Loucy (cell line): ENCODE measurements around the gene IL16.

Source experiments
- H2AFZ ChIP-seq: fragments of 200-600 bp; sonication (generic); 2 replicates; pipeline ENCODE4 v1.6.0; 2016; ENCODE audit warnings: antibody characterized with exemption, mild to moderate bottlenecking, low read length, moderate library complexity
- H3F3A ChIP-seq: fragments of 200-600 bp; 2 replicates; pipeline ENCODE4 v1.6.0; 2016; ENCODE audit warnings: antibody characterized with exemption, low read depth, mild to moderate bottlenecking
- H3K27me3 ChIP-seq: fragments of 200-600 bp; sonication (generic); 2 replicates; pipeline ENCODE4 v1.6.1; 2014; ENCODE audit warnings: low read length, mild to moderate bottlenecking; ENCODE audit not compliant: insufficient read depth, poor library complexity, severe bottlenecking
- H3K36me3 ChIP-seq: fragments of 200-600 bp; sonication (generic); 2 replicates; pipeline ENCODE4 v1.6.1; 2016; ENCODE audit warnings: low read length; ENCODE audit not compliant: insufficient read depth
- H3K4me1 ChIP-seq: fragments of 200-600 bp; sonication (generic); 2 replicates; pipeline ENCODE4 v1.5.1; 2014; ENCODE audit warnings: low read length, mild to moderate bottlenecking; ENCODE audit not compliant: insufficient read depth, poor library complexity, severe bottlenecking
- H3K4me2 ChIP-seq: fragments of 200-600 bp; sonication (generic); 2 replicates; pipeline ENCODE4 v1.6.0; 2014; ENCODE audit warnings: antibody characterized with exemption, low read length, low read depth, mild to moderate bottlenecking; ENCODE audit not compliant: poor library complexity, severe bottlenecking
- H3K4me3 ChIP-seq: fragments of 200-600 bp; sonication (generic); 2 replicates; pipeline ENCODE4 v1.5.1; 2014; ENCODE audit warnings: low read length, mild to moderate bottlenecking, mixed read lengths; ENCODE audit not compliant: poor library complexity, severe bottlenecking
- H3K79me2 ChIP-seq: fragments of 200-600 bp; sonication (generic); 2 replicates; pipeline ENCODE4 v1.6.1; 2014; ENCODE audit warnings: low read length; ENCODE audit not compliant: insufficient read depth
- H3K9ac ChIP-seq: fragments of 200-600 bp; sonication (generic); 2 replicates; pipeline ENCODE4 v1.6.0; 2014; ENCODE audit warnings: mild to moderate bottlenecking, low read depth, low read length, moderate library complexity; ENCODE audit not compliant: poor library complexity, severe bottlenecking
- H3K9me2 ChIP-seq: fragments of 200-600 bp; sonication (generic); replicated peaks from 2 replicates; pipeline ENCODE4 v1.6.1; 2016; ENCODE audit warnings: low read depth, low read length, mixed read lengths
- H3K9me3 ChIP-seq: fragments of 200-600 bp; sonication (generic); 2 replicates; pipeline ENCODE4 v1.6.1; 2014; ENCODE audit warnings: mild to moderate bottlenecking, antibody characterized with exemption, low read length, low read depth; ENCODE audit not compliant: insufficient read depth
- H4K20me1 ChIP-seq: fragments of 200-600 bp; sonication (generic); 2 replicates; pipeline ENCODE4 v1.6.0; 2014; ENCODE audit warnings: antibody characterized with exemption, low read length, mild to moderate bottlenecking; ENCODE audit not compliant: insufficient read depth, poor library complexity, severe bottlenecking
- CTCF ChIP-seq: fragments of 200-600 bp; sonication (generic); conservative IDR thresholded peaks from 2 replicates; pipeline ENCODE4 v1.5.1; 2014; ENCODE audit warnings: mild to moderate bottlenecking, antibody characterized with exemption, low read length
- EZH2phosphoT487 ChIP-seq: fragments of 200-600 bp; IDR thresholded peaks from 2 replicates; pipeline ENCODE4 v1.6.1; 2018; ENCODE audit warnings: antibody characterized with exemption, mild to moderate bottlenecking, moderate library complexity, borderline replicate concordance

Gene IL16

GRCh38 chr15:81216422-81216821, 19.7 kb downstream of the IL16 start:
- no peak overlapping the region for H3K4me2 ChIP-seq
- no peak overlapping the region for H3K9ac ChIP-seq
- no peaks in the 10 kb centered on the region for H3K27me3 ChIP-seq
- H3K9me3 ChIP-seq: no peaks in the 10 kb centered on the region
- no peak overlapping the region for H2AFZ ChIP-seq
- H3K36me3 ChIP-seq: no peaks in the 10 kb centered on the region
- H3K4me1 ChIP-seq: no peaks in the 10 kb centered on the region
- H3F3A ChIP-seq: no peaks in the 10 kb centered on the region
- H4K20me1 ChIP-seq: no peaks in the 10 kb centered on the region
- H3K4me3 ChIP-seq: no peak overlapping the region
- H3K9me2 ChIP-seq: no peaks in the 10 kb centered on the region
- TF ChIP-seq CTCF (no peak), EZH2phosphoT487 (no peak)
- no peaks in the 10 kb centered on the region for H3K79me2 ChIP-seq

- TF ChIP-seq CTCF: no peak
- TF ChIP-seq EZH2phosphoT487: no peak
These were observed 24.8 kb downstream of the IL16 start for GRCh38 chr15:81221449-81221848.

GRCh38 chr15:81222007-81222406, 25.3 kb downstream of the IL16 start:
- H3K9me2 ChIP-seq: no peaks in the 10 kb centered on the region
- no peaks in the 10 kb centered on the region for H3K79me2 ChIP-seq
- no peak overlapping the region for H3K4me2 ChIP-seq

More at GRCh38 chr15:81221449-81221848, 24.8 kb downstream of the IL16 start:
- Histone ChIP-seq H3K9me2 (no peaks in the 10 kb centered on the region), H3K4me1 (no peaks in the 10 kb centered on the region), H3K4me3 (no peak overlapping the region), H3K36me3 (no peaks in the 10 kb centered on the region), H3K27me3 (no peaks in the 10 kb centered on the region), H2AFZ (no peak overlapping the region), H4K20me1 (no peaks in the 10 kb centered on the region), H3K9me3 (no peaks in the 10 kb centered on the region), H3K79me2 (no peaks in the 10 kb centered on the region), H3K9ac (no peak overlapping the region), H3F3A (no peaks in the 10 kb centered on the region), H3K4me2 (no peak overlapping the region)

More at GRCh38 chr15:81222007-81222406, 25.3 kb downstream of the IL16 start:
- no peaks in the 10 kb centered on the region for H3K9me3 ChIP-seq
- H3K4me3 ChIP-seq: no peak overlapping the region
- H3K27me3 ChIP-seq: no peaks in the 10 kb centered on the region
- no peaks in the 10 kb centered on the region for H3K4me1 ChIP-seq
- H3K9ac ChIP-seq: no peak overlapping the region
- no peaks in the 10 kb centered on the region for H3K36me3 ChIP-seq
- H3F3A ChIP-seq: no peaks in the 10 kb centered on the region
- no peaks in the 10 kb centered on the region for H4K20me1 ChIP-seq
- TF ChIP-seq EZH2phosphoT487: no peak
- TF ChIP-seq CTCF: no peak
- H2AFZ ChIP-seq: no peak overlapping the region
